Fibroblast of skin of back (primary cell): Measurements from ENCODE around the gene BCAS4.
"Not testable (repeated sequence)": the region's sequence is repeated elsewhere in the genome, so short reads cannot be mapped to it uniquely, and the experiment has no call there.

ENCODE experiments used
- DNase-seq: peaks from one replicate; pipeline ENCODE4 v3.0.0-alpha.2; 2013

BCAS4 gene

DNA sequence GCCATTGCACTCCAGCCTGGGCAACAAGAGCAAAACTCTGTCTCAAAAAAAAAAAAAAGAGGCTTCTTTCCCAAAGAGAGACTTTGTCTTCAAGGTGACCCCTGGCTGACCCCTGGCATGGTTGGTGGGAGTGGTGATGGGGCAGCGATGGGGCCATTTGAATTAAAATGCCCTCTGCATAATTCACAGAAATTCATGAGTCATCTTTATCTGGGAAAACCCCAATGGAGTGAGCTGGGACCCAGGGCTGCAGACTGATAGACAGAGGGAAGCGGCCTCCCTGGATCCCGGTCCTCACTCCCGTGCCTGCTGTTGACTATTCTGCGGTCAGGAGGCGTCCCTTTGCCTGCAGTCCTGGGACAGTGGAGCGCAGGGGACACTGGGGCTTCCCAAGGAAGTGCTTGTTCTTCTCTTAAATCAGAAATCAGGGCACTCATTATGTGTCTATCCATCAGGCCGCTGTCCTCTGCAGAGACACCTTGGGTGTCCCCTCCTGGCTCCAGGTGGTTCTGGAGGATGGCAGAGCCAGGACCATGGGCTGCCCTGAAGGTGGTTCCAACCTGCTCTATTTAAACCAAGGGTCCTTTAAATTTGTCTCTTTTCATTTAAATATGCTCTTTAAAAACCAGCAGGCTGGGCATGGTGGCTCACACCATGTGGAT is 23.3 kb upstream of the BCAS4 start:
- DNase-seq, result not testable (repeated sequence)

DNA sequence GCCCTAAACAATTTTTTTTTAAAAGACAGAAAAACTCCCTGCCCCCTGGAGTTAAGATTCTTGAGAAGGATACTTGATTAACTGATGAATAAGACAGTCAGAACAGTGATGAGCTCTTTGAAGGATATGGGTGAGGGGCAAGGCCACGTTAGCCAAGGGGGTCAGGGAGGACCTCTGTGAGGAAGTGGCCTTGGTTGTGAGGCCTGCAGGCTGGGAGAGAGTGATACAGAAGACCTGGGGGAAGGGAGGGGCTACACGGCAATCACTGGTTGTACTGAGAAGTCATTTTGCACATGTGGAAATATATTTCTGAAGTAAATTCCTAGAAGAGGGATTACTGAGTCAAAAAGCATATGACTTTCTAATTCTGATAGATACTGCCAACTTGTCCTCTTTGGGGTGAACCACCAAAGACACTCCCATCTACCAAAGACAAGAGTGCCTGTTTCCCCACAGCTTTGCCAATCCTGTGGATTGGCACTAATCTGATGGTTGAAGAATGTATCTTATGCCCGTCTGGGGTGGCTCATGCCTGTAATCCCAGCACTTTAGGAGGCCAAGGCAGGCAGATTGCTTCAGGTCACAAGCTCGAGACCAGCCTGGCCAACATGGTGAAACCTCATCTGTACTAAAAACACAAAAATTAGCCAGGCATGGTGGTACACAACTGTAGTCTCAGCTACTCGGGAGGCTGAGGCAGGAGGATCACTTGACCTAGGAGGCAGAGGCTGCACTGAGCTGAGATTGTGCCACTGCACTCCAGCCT is 22.3 kb upstream of the BCAS4 start:
- DNase-seq, result no peak

DNA sequence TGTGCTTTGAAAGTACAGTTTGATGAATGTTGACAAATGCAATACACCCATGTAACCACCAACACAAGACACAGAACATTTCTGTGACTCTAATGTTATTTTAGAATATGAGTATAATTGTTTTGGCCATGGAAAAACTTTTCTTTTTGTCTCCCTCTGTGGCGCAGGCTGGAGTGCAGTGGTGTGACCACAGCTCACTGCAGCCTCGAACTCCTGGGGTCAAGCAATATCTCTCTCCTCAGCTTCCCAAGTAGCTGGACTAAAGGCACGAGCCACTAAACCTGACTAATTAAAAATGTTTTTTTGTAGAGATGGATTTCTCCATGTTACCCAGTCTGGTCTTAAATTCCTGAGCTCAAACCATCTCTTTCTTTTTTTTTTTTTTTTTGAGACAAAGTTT is 20.3 kb upstream of the BCAS4 start:
- no peak for DNase-seq

DNA sequence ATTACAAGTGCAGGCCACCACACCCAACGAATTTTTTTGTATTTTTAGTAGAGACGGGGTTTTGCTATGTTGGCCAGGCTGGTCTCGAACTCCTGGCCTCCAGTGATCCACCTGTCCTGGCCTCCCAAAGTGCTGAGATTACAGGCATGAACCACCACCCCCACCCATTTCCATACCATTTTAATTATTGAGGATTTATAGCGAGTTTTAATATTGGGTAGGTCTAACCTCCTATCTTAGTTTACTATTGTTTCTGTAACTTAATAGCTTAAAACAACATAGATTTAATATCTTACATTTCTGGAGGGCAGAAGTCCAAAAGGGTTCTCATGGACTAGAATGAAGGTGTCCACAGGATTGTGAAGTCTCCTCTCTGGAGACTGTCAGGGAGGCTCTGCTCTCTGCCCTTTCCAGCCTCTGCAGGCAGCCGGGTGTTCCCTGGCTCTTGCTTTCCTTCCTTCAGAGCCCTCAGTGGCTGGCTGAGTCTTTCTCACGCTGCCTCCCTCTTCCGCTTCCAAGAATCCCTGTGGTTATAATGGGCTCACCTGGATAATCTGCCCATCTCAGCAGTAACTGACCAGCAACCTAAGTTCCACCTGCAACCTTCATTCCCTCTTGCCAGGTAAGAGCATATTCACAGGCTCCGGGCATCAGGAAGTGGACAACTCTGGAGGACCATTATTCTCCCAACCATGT is 18.6 kb upstream of the BCAS4 start:
- DNase-seq, result no peak

DNA sequence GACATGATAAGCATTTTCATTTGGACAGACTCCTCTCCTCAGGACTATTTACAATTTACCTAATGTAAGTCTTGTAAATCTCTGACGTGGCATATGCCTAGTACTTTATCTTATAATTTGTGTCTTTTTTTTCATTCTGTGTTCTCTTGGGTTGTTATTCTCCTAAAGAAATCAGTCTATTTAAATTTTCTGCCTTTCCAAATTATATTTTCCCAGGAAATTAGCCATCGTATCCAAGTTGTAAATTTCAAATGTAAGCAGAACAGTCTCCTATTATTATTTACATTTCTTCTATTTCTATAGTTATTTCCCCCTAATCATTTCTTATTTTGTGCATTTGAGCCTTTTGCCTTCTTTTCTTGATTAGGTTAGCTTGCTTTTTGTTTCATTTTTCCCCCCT is 17.5 kb upstream of the BCAS4 start:
- no peak for DNase-seq

DNA sequence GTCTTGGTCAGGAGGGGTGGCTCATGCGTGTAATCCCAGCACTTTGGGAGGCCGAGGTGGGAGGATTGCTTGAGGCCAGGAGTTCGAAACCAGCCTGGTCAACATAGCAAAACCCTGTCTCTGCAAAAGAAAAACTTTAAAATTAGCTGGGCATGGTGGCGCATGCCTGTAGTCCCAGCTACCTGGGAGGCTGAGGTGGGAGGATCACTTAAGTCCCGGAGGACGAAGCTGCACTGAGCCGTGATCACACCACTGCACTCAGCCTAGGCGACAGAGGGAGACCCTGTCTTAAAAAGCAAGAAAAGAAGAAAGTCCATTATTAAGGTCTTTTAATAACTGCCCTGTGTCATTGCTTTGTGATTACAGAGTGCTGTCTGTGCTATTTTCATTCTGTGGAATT is 15.9 kb upstream of the BCAS4 start:
- not testable (repeated sequence) for DNase-seq

DNA sequence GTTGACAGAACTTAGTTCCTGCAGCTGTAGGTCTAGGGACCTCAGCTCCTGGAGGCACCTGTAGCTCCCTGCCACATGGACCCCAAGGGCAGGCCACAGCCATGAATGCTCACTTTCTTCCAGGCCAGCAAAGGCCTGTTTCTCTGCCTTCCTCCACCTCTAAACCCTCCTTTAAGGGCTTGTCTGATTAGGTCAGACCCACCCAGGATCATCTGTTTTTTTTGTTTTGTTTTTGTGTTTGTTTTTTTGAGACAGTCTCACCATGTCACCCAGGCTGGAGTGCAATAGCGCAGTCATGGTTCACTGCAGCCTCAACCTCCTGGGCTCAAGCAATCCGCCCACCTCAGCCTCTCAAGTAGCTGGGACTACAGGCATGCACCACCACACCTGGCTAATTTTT is 11.5 kb upstream of the BCAS4 start:
- no peak for DNase-seq

DNA sequence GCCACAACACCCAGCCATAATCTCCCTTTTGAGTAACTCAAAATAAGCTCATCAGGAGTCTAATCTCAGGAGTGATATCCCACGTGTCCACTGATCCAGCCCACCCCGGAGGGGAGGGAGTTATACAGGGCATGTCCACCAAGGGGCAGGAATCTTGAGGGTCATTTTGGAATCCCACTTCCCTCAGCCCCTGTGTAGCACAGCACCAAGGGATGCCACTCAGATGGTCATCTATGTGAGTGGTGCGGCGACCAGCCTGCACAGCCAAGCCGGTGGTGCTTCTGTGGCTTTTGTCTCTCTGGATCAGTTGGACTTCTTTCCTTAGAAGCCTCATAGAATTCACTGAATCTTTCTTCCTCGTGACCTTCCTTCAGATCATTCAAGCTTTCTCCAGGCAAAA is 11.0 kb upstream of the BCAS4 start:
- no peak for DNase-seq

DNA sequence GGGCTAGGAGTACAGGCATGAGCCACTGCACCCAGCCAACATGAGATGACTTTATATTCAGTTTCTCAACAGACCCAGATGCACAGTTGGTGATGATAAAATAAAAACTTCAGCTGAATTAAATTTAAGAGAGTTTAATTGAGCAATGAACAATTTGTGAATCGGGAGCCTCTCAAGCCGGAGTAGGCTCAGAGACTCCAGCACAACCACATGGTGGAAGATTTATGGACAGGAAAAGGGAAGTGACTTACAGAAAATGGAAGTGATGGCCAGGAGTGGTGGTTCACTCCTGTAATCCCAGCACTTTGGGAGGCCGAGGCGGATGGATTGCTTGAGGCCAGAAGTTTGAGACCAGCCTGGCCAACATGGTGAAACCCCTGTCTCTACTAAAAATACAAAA is 10.4 kb upstream of the BCAS4 start:
- DNase-seq, result no peak

DNA sequence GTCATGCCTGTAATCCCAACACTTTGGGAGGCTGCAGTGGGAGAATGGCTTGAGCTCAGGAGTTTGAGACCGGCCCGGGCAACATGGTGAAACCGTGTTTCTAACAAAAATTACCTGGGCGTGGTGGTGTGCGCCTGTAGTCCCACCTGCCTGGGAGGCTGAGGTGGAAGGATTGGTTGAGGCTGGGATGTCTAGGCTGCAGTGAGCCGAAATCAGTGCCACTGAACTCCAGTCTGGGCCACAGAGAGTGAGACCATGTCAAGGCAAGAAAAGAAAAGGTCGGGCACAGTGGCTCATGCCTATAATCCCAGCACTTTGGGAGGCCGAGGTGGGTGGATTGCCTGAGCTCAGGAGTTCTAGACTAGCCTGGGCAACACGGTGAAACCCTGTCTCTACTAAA is 8.2 kb upstream of the BCAS4 start:
- no peak for DNase-seq

DNA sequence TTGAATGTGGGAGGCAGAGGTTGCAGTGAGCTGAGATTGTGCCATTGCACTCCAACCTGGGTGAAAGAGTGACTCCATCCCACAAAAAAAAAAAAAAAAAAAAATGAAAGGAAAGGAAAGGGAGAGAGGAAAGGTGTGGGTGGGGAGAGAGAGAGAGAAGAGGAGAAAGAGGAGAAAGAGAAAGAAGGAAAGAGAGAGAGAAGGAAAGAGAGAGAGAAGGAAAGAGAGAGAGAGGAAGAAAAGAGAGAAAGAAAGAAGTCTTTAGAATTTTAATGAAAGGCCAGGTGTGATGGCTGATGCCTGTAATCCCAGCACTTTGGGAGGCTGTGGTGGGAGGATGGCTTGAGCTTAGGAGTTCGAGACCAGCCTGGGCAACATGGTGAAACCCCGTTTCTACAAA is 7.7 kb upstream of the BCAS4 start:
- no peak for DNase-seq

DNA sequence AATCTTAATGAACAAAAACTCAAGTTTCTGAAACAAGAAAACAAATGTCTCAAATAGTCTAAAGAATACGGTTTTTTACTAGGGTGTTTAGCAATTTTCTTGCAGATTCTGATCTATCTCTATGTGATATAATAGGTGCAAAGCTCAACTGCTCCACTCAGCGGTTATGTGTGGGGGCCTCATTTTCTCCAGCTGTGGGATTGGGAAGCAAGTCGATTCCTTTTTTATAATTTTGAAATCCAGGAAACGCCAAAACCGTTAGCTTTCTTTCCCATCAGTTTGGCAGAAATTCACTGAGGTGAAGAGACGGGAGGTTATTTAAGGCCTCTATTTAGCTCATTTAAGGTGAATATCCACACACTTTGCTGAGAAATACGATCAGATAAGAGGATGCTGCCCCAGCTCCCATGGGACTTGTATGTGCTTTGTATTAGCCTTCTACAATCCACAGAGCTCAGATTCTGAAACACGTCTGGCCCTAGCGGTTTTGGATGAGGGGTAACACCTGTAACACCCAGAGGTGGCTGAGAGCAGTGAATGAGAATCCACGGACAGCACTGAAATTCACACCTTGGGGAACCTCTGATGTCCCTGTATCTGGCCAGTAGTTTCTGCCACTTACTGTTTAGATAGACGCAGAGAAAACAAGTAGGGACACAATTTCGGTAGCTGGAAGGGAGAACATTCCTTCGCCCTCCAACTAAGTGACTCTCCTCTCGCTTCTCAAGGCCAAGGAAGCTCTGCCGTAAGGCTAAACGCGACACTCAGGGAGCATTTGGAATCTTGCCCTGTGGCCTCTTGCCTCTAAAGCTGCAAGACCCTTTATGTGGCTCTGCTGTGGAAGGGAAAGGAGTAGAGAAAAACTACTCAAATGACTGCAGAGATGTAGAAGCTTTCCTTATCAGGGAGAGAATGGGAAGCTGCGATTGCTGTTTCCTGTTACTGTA is 6.5 kb upstream of the BCAS4 start:
- DNase-seq, result peak; percentile 46

DNA sequence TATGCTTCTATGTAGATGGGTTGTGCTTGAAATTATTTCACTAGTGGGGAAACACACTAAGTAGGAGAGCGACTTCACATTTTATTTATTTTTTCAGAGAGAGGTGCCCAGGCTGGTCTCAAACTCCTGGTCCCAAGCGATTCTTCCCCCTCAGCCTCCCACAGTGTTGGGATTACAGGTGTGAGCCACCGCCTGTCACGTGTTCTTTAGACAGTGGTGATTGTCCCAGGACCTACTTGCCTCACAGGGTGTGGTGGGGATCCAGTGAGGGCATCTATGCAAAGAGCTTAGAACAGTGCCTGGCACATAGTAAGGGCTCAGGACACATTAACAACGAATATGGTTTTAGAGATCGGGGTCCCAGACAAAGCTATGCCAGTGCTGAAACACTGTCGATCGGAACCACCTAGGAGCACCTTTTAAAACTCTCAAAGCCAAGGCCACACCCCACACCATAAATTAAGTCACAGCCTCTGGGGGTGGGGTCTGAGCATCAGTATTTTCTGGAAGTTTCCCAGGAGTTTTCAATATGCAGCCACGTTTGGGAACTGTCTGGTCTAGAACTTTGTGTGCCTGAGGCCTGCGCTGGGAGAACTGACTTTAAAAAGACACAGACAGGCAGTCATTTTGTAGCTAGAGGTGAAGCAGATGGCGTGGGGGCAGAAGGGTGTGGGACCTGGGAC is 4.8 kb upstream of the BCAS4 start:
- DNase-seq, result no peak

DNA sequence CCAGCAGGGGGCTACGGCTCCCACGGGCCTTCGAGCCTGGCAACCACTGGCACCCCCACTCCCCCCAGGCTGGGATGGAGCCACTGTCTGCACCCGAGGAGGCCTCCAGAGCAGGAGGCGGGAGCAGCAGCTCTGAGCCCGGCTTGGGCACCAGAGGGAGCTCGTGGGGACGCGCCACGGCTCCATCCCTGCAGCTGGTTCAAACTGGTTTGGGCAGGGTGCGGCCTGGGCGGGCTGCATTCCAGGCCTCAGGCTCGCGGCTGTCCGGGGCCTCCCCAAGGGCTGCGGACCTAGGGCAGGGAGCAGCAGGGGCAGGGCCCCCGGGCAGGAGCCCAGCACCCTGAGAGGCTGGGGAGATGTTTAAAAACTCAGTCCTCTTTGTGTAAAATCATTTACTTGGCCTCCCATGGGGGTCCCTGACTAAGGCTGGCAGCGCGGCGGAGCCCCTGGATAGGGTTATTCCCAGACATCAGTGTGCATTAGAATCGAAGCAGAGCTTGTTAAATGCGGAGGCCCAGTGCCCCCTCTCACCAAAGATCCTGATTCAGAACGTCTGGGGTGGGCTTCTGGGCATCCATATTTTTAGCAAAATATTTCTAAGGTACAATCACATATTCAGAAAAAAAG is 4.1 kb upstream of the BCAS4 start:
- peak; percentile 94 for DNase-seq

DNA sequence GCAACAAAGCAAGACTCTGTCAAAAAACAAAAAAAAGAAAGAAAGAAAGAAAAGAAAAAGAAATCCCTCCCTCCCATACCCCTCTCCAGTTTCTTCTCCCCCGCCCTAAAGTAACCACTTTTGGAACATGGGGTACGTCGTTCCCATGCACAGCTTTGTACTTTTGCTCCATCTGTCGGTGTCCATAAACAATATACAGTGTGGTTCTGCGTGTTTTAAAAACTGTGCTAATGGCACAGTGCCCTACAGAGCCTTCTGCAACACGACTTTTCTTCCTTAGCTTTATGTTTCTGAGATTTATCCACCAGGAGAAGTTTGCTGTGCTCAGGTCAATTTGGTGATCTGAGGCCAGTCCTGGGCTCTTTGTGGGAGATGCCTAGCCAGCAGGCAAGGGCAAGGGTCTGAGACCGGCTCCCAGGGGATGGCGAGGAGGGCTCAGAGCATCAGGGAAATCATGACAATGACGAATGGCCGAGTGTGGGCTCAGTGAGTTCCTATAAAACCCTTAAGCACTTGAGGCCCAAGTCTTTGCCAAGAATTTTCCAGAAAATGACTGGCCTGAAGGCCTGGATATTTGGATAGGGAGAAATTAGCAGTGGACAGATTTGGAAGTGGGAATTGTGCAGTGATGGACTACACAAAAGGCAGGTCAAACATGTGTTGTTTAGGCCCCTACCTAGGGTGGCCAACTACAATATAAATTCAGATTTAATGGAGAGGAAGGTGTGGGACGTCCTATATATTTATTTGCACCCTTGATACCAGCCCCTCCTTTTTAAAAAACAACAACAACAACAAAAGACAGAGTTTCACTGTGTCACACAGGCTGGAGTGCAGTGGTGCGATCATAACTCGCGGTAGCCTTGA is 1.9 kb upstream of the BCAS4 start:
- no peak for DNase-seq

DNA sequence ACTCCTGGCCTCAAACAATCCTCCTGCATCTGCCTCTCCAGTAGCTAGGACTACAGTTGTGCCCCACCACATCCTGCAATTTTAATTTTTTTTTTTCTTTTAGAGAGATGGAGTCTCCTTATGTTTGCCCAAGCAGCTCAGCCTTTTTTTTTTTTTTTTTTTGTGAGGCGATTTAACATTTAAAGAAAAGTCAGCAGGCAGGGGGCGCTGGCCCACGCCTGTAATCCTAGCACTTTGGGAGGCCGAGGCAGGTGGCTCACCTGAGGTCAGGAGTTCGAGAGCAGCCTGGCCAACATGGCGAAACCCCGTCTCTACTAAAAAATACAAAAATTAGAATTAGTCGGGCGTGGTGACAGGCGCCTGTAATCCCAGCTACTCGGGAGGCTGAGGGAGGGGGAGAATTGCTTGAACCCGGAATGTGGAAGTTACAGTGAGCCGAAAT is 1.3 kb upstream of the BCAS4 start:
- peak; percentile 28 for DNase-seq

DNA sequence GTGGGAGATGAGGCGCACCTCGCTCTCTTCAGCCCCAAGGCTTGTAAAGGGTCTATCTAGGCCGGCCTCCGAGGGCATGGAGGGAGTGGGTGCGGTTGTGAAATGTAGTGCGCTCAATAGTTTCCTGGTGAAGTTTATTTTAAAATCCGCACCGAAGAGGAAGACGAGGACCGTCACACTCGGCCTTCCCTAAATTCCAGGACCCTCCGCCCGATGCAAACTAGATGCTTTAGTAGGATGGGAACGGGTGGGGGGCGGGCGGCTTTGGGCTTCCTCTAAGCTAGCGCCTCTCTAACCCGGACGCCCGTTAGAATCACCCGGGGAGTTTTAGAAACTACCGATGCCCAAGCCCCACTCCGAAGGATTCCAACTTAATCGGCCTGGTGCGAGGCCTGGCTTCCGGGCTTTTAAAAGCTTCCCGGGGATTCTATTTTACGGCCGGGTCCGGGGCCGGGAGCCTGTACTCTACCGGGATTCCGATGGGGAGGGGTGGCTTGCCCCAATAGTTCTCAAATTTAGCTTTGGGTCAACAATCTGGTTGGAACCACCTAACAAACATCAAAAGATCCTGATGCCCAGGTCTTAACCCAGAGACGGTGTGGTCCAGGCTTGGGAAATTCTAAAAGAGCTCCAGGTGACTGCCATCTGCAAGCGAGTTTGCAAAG is 548 bp upstream of the BCAS4 start:
- DNase-seq, result no peak

DNA sequence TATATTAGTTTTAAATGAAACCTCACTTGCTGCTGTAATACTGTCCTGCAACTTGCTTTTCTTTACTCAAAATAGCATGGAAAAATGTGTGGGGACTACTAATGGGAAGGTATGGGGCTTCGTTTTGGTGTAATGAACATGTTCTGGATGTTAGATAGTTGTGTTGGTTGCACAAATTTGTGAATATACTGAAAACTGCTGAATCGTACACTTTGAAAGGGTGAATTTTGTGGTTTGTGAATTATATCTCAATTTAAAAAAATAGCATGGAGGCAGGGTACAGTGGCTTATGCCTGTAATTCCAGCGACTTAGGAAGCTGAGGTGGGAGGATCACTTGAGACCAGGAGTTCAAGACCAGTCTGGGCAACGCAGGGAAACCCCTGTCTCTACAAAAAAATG is 2.3 kb downstream of the BCAS4 start:
- DNase-seq, result no peak

DNA sequence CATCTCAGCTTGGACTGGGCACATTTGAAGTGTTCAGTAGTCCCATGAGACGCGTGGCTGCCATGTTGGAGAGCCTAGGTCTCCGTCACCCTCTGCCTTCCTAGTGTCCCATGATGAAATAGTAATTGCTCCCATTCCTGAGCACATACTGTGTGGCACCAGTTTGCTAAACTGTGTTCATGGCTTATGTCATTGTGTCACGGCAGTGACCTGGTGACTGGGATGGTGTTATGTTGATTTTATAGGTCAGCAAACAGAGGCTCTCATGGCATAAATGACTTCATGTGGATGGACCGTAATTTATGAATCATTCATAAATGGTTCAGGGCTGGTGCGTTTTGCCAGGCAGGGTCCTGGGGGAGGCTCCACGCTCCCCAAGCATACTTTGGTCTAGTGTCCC is 3.8 kb downstream of the BCAS4 start:
- no peak for DNase-seq
